ENCODE measurements around the gene MAGI2.

GRCh38 chr7:79386688-79387422, 66.6 kb downstream of the MAGI2 start:
- TF ChIP-seq POLR2AphosphoS5 (IDR thresholded peaks at IDR 0.05; ENCODE audit: low read depth, low read length): no peak
- TF ChIP-seq, protein P1, sequence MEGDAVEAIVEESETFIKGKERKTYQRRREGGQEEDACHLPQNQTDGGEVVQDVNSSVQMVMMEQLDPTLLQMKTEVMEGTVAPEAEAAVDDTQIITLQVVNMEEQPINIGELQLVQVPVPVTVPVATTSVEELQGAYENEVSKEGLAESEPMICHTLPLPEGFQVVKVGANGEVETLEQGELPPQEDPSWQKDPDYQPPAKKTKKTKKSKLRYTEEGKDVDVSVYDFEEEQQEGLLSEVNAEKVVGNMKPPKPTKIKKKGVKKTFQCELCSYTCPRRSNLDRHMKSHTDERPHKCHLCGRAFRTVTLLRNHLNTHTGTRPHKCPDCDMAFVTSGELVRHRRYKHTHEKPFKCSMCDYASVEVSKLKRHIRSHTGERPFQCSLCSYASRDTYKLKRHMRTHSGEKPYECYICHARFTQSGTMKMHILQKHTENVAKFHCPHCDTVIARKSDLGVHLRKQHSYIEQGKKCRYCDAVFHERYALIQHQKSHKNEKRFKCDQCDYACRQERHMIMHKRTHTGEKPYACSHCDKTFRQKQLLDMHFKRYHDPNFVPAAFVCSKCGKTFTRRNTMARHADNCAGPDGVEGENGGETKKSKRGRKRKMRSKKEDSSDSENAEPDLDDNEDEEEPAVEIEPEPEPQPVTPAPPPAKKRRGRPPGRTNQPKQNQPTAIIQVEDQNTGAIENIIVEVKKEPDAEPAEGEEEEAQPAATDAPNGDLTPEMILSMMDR (IDR thresholded peaks at IDR 0.05 in 2 of 3, conservative IDR thresholded peaks at IDR 0.05 in 1 of 3; ENCODE audit: borderline replicate concordance in 1 of 3, insufficient read depth in 1 of 3, low read depth in 2 of 3, low read length in 2 of 3): no peak
- TF ChIP-seq POLR2A (IDR thresholded peaks at IDR 0.05; ENCODE audit: borderline replicate concordance, extremely low read depth, insufficient read depth, insufficient read length): no peak
- no peak for TF ChIP-seq EZH2 (IDR thresholded peaks at IDR 0.05)
- no peak for TF ChIP-seq CBX3 (IDR thresholded peaks at IDR 0.05; ENCODE audit: low read depth)
